HG03139 (cell line): ENCODE results near the gene TRMT1.

Experiments used
- ATAC-seq: cut with Tn5 transposase; IDR thresholded peaks from one replicate; pipeline ENCODE4 v1.9.1; 2021; ENCODE audit not compliant: unreplicated experiment

The TRMT1 gene

GRCh38 chr19:13127811-13128575 is 11.5 kb upstream of the TRMT1 start:
- no peak for ATAC-seq

GRCh38 chr19:13127051-13127450 is 10.5 kb upstream of the TRMT1 start:
- no peak for ATAC-seq

- ATAC-seq, result no peak
Measured at GRCh38 chr19:13122980-13123957, 6.7 kb upstream of the TRMT1 start.

- no peak for ATAC-seq
Measured at GRCh38 chr19:13122275-13122878, 5.8 kb upstream of the TRMT1 start.

DNA sequence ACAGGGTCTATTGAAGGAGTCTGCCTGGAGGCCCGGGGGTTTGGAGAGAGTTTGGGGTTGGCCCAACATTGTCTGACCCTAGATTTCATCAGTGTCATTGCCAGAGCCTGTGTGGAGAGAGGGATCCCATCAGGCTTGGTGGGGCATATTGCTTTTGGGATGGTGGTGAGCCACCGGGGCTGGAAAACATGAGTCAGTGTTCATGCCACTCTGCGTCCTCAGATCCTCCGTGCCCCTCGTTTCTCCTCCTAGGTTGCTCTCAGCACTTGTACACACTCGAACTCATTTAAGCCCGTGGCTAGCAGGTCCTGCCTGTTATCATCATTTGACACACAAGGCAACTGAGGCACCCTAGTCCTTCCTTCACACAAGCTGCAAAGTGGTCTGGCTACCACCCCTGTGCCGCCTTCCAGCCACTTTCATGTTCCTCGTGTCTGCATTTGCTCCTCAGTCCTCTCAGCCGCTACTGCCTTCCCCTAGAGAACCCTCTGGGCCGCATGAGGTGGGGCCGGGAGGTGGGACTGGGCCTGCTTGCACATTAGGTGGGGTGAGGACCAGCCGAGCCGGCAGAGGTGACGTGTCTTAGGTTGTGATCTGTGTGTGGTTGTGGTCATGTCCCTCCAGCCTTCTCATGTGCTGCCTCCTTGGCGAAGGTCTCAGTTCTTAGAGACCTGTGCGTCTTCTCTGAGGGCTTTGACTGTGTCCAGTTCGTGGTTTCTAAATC is 5.2 kb upstream of the TRMT1 start:
- no peak for ATAC-seq

DNA sequence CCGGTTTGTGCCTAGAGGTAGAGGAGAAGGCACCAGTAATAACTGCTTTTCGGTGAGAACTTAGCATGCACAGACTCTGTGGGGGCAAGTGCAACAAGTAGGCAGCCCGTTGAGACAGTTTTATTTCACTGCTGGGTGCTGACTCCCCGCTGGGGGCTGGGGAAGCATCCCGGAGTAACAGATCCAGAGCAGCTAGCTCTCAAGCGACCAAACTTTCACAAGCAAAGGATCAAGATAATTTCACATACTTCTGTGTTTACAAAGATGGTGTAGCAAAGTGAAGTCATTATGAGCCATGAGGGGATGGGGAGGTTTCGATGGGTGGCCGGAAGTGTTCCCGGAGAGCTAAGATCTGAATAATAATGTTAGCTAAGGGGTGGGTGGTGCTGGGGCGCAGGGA is 4.3 kb upstream of the TRMT1 start:
- ATAC-seq, result no peak

DNA sequence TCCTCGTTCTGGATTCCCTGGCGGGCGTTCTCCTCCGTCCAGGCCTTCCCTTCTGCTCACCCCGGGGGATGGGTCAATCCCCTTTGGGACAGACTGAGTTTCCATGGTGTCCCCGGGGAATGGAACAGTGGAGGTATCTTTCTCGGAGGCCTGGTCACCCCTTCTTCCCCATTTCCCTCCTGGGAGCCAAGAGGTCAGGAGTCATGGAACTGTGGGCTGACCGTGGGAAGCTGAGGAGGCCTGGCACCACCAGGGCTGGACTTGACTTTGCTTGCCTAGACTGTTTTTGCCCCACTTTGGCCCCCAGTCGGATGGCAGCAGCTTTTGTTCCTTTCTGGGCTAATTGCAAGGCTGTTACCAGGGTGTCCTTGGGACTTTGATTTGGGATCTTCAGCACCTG is 3.5 kb upstream of the TRMT1 start:
- ATAC-seq, result no peak

DNA sequence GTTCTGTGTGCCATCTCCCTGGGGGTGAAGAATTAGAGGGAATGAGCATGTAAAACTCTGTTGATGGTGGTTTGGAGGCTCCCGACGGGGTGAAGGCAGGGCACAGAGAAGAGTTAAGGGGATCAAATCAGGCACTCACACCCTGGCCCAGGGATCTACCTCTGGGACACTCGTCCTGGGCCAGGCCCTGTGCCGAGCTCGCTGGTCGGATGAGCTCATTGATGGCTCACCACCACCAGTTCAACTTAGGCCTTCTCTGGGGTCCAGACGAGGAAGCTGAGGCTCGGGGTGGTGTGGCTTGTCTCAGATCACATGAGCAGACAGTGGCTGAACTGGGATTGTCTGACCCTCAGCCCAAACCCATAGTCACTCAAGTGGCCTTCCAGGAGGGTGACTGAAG is 3.1 kb upstream of the TRMT1 start:
- no peak for ATAC-seq

DNA sequence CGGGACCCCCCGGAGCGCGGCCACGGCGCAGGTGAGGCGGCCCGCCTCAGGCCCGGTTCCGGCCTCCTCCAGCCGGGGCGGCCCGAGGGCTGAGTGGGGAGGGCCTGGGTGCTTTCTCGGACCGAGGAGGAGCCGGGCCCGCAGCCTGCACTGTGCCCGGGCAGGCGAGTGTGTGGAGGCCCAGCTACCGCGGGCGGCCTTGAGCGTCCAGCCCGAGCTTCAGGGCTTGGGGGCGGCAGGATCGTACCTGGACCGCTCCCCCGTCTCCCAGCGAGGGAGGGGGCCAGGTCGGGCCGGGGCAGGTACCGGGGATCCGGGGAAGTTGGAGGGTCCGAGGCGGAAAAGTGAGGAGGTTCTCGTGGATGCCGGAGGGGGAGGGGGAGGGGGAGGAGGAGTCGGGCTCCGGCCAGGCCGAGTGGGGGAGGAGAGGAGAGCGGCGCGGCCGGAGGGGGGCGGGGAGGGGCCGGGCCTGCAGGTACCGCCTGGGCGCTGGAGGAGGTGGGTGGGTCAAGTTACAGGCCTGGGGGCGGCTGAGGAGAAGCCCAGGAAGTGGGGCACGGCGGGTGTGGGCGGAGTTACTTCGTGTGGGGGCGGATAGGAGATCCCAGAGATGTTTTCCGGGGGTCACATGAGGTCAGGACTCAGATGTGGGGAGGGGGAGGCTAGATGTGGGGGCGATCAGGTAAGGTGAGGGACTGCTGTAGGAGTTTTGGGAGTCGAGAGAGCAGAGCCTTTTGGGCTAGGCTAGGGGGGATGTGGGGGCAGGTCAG is 2.1 kb upstream of the TRMT1 start:
- peak; percentile 9 for ATAC-seq

GRCh38 chr19:13117772-13118423 is 1.4 kb upstream of the TRMT1 start, which contains the start of gene NACC1:
NACC1 (plus strand) TSS chr19:13118264; CDS start chr19:13135208, 16,944 bp downstream.
- ATAC-seq, result peak; percentile 57

- ATAC-seq, result no peak
Measured at GRCh38 chr19:13117176-13117771, 734 bp upstream of the TRMT1 start.

GRCh38 chr19:13115936-13116281 is 631 bp downstream of the TRMT1 start:
- ATAC-seq, result no peak

GRCh38 chr19:13112555-13112954 is 4.0 kb downstream of the TRMT1 start:
- no peak for ATAC-seq

DNA sequence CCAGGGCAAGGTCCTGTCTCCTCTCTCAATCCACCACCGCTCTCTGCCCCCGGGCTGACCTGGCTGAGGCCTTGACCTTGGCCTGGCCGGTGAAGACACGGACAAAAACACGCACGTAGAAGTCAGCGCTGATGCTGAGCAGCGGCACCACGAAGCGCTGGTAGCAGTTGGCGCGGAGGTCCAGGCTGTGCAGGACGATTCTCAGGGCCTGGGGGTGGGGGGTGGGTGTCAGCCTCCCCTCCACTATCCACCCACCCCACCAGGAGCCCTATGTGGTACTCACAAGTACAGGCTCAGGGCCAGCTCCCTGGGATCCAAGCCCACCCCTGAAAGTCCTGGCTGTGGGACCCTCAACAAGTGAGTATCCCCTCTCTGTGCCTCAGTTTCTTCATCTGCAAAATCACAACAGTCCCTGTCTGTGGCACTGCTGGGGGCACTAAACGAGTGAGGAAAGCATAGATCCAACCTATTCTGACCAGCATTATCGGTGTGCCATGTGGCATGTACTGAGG is 6.4 kb downstream of the TRMT1 start:
- ATAC-seq, result no peak

- ATAC-seq, result no peak
Measured at GRCh38 chr19:13109361-13110098, 7.0 kb downstream of the TRMT1 start.

GRCh38 chr19:13104848-13105711 is 11.5 kb downstream of the TRMT1 start:
- no peak for ATAC-seq

- ATAC-seq, result peak; percentile 25
Measured at GRCh38 chr19:13104360-13104847, 12.1 kb downstream of the TRMT1 start.
